CMK (cell line): ENCODE data around the gene PXDC1.
"Not testable (repeated sequence)": the region's sequence is repeated elsewhere in the genome, so short reads cannot be mapped to it uniquely, and the experiment has no call there.

ENCODE experiments used
- DNase-seq: peaks from one replicate; pipeline ENCODE4 v3.0.0-alpha.2; 2010; ENCODE audit warnings: low read depth

PXDC1 gene

GRCh38 chr6:3762359-3762758, 10.8 kb upstream of the PXDC1 start:
- DNase-seq, result no peak

GRCh38 chr6:3761989-3762270, 10.4 kb upstream of the PXDC1 start:
- no peak for DNase-seq

DNA sequence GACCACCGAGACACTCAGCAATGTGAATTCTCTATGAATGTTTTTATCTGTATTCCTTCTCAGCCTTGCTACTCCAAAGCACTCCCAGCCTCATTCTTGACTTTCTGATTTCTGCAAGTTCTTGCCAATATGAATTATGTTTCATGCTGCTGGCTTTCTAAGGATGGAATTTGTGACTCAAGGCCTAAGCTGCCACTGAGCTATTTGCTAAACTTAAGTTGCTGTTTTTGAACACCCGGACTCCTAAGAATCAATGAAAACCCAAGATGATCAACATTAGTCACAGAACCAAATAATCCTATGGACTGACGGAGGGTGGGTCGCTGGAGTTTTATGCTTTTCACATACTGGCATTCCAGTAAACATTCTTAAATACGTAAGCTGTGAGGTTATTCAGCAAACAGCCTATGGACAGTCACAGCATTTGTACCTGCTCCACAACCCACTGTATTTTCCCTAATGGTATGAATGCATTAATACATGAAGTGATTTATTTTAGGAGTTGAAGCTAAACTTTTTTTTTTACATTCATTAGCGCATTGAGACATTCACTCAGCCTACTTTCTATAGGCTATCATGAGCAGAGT, 8.2 kb upstream of the PXDC1 start:
- DNase-seq, result no peak

DNA sequence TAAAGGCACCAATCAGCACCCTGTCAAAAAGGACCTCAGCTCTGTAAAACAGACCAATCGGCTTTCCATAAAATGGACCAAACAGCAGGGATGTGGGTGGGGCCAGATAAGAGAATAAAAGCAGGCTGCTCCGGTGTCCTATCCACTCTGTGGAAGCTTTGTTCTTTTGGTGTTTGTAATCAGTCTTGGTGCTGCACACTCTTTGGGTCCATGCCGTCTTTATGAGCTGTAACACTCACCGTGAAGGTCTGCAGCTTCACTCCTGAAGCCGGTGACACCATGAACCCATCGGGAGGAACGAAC, 7.3 kb upstream of the PXDC1 start:
- DNase-seq, result no peak

DNA sequence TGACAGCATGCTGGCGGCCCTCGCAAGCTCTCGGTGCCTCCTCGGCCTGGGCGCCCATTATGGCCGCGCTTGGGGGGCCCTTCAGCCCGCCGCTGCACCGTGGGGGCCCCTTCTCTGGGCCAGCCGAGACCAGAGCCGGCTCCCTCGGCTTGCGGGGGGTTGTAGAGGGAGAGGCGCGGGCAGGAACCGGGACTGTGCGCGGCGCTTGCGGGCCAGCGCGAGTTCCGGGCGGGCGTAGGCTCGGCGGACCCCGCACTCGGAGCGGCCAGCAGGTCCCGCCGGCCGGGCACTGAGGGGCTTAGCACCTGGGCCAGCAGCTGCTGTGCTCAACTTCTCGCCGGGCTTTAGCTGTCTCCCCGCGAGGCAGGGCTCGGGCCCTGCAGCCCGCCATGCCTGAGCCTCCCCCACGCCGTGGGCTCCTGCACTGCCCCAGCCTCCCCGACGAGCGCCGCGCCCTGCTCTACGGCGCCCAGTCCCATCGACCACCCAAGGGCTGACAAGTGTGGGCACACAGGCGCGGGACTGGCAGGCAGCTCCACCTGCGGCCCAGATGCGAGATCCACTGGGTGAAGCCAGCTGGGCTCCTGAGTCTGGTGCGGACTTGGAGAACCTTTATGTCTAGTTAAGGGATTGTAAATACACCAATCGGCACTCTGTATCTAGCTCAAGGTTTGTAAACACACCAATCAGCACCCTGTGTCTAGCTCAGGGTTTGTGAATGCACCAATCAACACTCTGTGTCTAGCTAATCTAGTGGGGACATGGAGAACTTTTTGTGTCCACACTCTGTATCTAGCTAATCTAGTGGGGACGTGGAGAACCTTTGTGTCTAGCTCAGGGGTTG, 6.7 kb upstream of the PXDC1 start:
- DNase-seq, result not testable (repeated sequence)

DNA sequence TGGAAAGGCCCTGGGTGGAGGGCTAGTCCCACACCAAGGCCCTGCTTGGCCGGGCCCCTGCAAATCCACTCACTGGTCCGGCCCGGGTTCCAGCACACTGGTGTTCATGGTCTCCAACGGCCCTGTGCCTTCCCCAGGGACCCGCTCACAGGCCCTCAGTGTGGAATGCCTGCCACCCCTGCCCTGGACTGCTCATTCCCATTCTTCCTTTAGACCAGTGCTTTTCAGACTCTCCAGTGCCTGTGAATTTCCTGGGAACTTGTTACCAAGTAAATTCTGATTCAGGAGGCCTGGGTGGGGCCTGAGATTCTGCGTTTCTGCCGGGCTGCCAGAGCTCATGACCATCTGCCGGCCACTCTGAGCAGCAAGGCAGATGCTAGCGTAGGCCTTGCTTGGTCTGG, 5.7 kb upstream of the PXDC1 start:
- no peak for DNase-seq

GRCh38 chr6:3756546-3756945, 5.0 kb upstream of the PXDC1 start:
- DNase-seq, result no peak

DNA sequence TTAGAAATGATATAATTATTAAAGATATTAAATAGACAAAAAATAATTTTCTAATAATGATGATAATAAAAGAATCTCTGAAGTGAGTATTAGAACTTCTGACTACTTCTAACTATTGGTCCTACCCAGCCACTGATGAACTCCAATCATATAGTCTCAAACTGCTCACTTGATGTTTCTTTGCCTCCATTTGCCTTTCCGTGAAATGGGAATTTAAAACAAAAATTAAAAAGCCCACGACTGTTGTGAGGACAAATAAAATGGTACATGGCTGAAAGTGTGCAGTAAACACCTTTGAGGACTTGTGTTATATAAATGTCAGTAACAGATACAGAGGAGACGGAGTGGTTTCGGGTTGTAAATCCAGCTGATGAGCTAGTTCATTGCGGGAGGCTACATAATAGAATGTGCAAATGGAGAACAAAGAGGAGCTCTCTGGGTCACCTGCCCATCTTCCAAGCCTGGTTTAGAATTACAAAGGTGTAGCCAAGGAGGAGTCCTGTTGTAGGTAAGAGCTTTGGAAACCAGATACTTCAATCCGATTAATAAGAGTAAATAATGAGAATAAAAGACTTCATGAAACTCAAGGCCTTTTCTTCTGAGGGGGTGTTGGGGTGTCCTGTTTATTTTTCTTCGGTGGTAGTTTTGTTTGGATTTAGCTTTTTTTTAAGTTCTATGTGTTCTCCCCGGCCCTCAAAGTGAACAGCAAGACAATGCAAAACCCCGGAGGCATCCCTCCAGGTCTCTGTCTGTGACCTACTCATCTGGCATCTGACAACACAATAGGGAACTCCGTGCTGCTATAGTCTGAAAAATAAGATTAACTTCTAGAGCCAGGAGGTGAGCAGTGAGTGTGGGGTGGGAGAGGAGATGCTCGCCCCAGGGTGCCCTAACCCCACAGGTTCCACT, 4.4 kb upstream of the PXDC1 start:
- DNase-seq, result no peak

DNA sequence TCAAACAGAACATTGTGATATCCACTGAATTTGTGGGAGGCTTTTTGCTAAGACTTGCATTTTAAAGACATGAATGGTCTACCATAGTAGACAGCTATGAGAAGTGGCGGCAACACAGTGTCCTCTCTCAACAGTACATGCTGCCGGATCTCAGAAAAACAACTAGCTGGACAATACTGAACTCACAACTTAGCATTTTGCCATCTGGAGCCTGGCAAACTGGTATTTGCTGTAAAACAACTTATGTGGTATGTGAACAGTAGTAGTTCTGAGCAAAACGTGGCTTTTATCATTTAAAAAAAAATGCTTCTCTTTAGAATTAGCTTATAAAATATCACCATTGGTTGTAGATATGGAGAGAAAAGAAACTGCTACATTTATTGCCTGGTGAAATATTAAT, 3.3 kb upstream of the PXDC1 start:
- no peak for DNase-seq

DNA sequence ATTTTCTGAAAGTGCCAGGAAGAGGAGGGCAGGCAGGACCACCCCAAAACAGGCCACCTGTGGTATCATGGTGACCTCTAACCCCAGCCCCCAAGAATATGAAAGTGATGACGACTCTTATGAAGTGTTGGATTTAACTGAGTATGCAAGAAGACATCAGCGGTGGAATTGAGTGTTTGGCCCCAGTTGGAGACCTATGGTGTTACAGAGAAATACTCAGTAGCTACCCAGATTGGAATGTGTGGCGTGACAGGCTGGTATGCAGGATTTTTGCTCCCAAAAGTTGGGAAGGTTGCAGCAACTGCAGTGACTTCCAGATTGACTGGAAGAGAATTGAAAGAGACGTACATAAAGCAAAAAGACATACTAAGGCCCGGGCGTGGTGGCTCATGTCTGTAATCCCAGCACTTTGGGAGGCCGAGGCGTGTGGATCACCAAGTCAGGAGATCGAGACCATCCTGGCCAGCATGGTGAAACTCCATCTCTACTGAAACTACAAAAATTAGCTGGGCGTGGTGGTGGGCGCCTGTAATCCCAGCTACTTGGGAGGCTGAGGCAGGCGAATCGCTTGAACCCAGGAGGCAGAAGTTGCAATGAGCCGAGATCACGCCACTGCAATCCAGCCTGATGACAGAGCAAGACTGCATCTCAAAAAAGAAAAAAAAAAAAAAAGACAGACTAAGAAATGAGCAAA, 2.7 kb upstream of the PXDC1 start:
- DNase-seq, result not testable (repeated sequence)

GRCh38 chr6:3753228-3753835, 1.8 kb upstream of the PXDC1 start:
- no peak for DNase-seq

DNA sequence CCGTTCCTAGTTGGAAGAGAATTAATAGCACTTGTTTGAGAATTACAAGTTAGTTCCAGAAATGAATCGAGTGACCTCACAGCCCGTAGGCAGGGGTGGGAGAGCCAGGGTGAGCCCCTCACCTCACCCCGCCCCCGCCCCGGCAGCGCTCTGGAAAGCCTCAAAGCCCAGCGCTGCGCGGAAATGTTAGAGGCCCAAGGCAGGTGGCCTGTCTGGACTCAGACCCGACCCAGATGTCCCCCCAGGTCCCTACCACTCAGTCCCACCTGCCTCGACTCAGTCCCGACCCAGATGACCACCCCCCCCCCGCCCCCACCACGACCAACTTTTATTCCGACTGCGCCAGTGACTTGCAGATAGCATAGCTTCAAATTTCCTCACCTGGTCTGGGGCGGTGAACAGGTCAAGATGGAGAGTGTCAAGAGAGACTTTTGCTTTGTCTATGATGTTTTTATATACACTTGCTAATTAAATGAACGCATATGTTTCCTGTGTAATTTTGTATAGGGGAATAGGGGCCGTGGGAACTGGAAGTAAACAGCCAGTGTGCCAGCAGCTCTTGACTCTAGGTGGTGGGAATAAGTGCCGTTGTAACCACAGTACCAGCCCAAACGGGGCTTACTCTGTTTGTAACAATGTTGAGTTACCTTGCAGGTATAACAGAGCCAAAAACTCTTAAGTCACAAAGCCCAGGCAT, 1.2 kb upstream of the PXDC1 start:
- DNase-seq, result no peak

- DNase-seq, result peak; percentile 51
Observed at GRCh38 chr6:3751730-3752530, 417 bp upstream of the PXDC1 start.

DNA sequence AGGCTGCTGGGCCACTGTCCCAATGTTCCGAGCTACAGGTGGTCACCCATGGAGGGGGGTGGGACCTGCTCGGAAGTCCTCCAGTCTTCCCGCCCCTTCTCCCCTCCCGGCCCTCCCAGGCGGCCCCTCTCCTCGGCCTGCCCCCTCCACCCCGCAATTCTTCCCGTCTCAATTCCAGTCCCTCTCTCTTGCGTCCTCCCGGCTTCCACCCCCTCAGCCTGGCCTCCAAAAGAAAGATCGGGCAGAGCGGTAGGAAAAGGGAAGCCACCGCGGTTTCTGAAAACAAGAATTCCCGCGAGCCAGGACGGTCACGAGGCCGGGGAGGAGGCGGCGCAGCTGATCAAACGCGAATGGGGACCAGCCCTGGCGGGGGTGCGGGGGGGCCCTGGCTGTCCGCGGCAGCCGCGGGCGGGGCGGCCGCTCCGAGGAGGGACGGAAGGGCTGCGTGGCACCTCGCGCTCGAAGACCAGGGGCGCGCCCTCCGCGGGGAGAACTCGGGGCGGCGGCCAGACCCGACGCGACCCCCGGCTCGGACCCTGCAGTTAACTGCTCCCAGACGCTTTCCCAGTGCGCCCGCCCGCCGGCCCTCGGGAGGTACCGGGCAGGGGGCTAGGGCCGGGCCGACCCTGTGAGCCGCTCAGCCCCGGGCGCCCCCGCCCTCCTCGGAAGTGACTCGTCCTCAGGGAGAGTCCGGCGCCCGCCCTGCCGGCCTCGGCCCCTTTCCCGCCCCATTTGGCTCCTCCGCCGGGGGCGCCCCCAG, 1.0 kb downstream of the PXDC1 start:
- no peak for DNase-seq

GRCh38 chr6:3749977-3750316, 1.6 kb downstream of the PXDC1 start:
- no peak for DNase-seq

GRCh38 chr6:3749067-3749841, 2.3 kb downstream of the PXDC1 start:
- DNase-seq, result no peak

- DNase-seq, result no peak
Observed at GRCh38 chr6:3748208-3749066, 3.1 kb downstream of the PXDC1 start.

DNA sequence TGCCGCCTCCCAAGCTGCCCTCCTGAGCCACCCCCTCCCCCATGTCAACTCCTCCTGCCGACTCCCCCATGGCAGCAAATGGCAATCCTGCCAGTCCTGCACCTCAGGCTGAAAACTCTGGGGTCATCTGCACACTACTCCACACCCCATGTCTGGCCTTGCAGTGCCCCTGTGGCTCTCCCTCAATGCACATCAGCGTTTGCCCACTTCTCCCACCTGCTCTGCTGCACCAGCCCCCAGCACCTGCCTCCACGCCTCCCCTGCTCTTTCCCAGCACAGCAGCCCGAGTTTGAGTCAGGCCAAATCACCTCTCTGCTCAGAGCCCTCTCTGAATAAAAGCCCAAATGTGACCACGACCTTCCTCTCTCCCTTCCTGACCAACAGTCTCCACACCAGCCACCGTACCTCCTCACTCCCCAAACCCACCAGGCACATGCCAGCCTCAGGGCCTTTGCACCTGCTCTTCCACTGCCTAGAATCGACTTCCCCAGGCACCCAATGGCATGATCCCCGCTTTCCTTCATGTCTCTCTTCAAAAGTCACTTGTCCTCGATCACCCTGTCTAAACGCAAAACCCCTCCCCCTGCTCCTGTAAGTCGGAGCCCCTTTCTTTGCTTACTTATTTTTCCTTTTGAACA, 4.3 kb downstream of the PXDC1 start:
- no peak for DNase-seq
